ENCODE measurements around the gene CSNK2A2. TPM values are rescaled to one million over a fixed set of nuclear protein-coding genes. Genes with fewer than 3 reads are reported as not detected.

CSNK2A2 gene
- polyA plus RNA-seq, 1 experiment: 22.5 TPM

DNA sequence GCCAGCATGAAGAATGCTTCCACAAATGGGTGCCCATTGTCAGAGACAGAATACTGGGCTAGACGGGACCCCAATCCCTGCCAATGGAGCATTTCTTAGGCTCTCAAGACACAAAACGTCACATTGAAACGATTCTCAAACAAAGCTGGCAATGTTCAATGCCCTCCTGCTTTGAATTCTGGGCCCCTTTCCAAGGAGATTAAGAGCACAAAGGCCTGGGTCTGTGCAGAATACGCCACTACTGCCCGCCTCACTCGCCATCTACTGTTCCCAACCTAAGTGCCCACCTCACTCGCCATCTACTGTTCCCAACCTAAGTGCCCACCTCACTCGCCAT lies 78.4 kb downstream of the CSNK2A2 start:
- TF ChIP-seq CTCF (IDR thresholded peaks at IDR 0.05; ENCODE audit: insufficient read depth, low read depth, low read length): no peak
- ChIA-PET CTCF (interaction anchor here (0.7 to 3.6 kb wide), 3 partner anchors 11 to 100 kb away, joined by 3 to 21 read pairs (median 3); no protein-coding TSS in a partner anchor), POLR2A (no interaction called here)
- Histone ChIP-seq H3K4me3 (ENCODE audit: low read depth, low read length) (no peak overlapping the region), H3K27me3 (ENCODE audit: control insufficient read depth, insufficient read depth, low read length) (no peaks in the 10 kb centered on the region), H3K36me3 (ENCODE audit: control insufficient read depth, insufficient read depth, low read length) (peaks cover 6% of the 10 kb centered on the region)
- no peak for DNase-seq (ENCODE audit: low read depth)

- H3K4me3 ChIP-seq (ENCODE audit: low read depth, low read length): no peak overlapping the region
- POLR2A ChIA-PET: no interaction called here
- no peak for TF ChIP-seq CTCF (IDR thresholded peaks at IDR 0.05; ENCODE audit: insufficient read depth, low read depth, low read length)
- H3K27me3 ChIP-seq (ENCODE audit: control insufficient read depth, insufficient read depth, low read length): no peaks in the 10 kb centered on the region
- DNase-seq (ENCODE audit: low read depth): no peak
- CTCF ChIA-PET: interaction anchor here (0.7 kb wide), 1 partner anchor 35 kb away, joined by 3 read pairs; no protein-coding TSS in a partner anchor
- H3K36me3 ChIP-seq (ENCODE audit: control insufficient read depth, insufficient read depth, low read length): peaks cover 7% of the 10 kb centered on the region
Measured at GRCh38 chr16:58118801-58119508, 79.0 kb downstream of the CSNK2A2 start.

GRCh38 chr16:58116529-58116928 lies 81.4 kb downstream of the CSNK2A2 start:
- ChIA-PET CTCF (interaction anchor here (2.0 to 2.1 kb wide), 2 partner anchors 10 to 19 kb away, joined by 7 to 9 read pairs; no protein-coding TSS in a partner anchor), POLR2A (no interaction called here)
- peaks cover 9% of the 10 kb centered on the region for H3K36me3 ChIP-seq (ENCODE audit: control insufficient read depth, insufficient read depth, low read length)
- DNase-seq (ENCODE audit: low read depth): no peak
- no peak overlapping the region for H3K4me3 ChIP-seq (ENCODE audit: low read depth, low read length)
- no peaks in the 10 kb centered on the region for H3K27me3 ChIP-seq (ENCODE audit: control insufficient read depth, insufficient read depth, low read length)
- no peak for TF ChIP-seq CTCF (IDR thresholded peaks at IDR 0.05; ENCODE audit: insufficient read depth, low read depth, low read length)

DNA sequence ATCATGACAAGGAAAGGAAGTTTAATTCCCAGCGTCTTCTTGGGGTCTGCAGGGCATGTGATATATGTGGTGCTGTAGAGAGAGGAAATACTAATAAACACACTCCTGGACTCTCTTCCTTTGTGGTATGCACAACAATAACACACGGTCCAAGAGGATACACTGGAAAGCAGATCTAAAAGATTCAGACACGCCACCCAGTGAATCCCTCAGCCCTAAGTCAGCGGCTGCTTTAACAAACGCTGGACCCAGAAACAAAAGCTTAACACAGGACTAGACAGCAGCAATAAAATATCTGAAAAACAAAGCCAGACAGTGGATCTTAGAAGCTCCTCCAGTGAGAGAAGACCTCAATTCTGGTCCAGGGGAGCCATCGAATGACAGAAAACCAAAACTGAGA lies 81.8 kb downstream of the CSNK2A2 start:
- H3K36me3 ChIP-seq (ENCODE audit: control insufficient read depth, insufficient read depth, low read length): peaks cover 9% of the 10 kb centered on the region
- ChIA-PET CTCF (interaction anchor here (1.1 to 2.1 kb wide), 3 partner anchors 9 to 19 kb away, joined by 3 to 9 read pairs (median 7); no protein-coding TSS in a partner anchor), POLR2A (no interaction called here)
- DNase-seq (ENCODE audit: low read depth): no peak
- H3K4me3 ChIP-seq (ENCODE audit: low read depth, low read length): no peak overlapping the region
- no peaks in the 10 kb centered on the region for H3K27me3 ChIP-seq (ENCODE audit: control insufficient read depth, insufficient read depth, low read length)
- no peak for TF ChIP-seq CTCF (IDR thresholded peaks at IDR 0.05; ENCODE audit: insufficient read depth, low read depth, low read length)

DNA sequence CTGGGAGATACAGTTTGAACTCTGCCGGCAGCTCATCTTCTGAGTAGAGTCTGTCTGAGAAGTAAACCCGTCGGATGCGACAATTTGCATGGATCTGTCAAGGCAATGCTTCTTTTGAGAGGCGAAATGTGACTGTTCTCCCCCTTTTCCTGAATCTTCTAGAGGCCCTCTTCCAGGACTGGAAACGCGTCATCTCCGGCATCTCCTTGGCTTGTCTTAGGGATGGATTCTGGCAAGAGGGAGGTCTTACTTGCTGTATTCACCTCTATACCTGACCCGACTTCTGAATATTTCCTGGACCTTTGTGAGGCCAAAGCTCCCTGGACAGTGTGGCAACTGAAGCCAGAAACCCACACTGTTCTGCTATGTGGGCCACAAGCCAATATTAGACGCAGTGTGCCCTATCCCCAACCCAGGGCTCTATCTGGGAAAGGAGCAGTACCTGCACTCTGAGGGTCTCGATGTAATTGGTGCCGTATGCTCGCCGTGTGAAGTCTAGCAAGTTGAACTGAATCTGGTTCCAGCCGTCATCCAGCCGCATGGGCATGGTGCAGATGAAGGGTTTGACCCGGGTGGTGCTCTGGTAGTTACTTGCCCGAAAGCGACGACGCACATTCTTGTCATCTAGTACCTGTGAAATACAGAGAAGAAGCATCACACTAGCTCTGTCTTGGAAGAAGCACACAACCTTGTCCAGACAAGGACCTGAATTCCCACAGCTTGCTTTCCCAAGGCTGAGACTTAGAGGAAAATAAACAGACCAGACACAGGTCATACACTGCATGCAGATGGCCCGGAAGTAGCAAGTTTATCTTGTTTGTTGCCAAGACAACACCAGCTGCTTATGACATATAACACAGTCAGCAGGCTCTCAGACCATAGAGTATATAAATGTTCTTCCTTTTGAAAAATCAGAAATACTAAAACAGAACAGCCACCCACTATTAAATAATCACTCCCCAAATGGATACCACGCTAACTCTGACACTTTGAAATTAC lies 82.8 kb downstream of the CSNK2A2 start:
- H3K27me3 ChIP-seq (ENCODE audit: control insufficient read depth, insufficient read depth, low read length): no peaks in the 10 kb centered on the region
- no peak for TF ChIP-seq CTCF (IDR thresholded peaks at IDR 0.05; ENCODE audit: insufficient read depth, low read depth, low read length)
- no peak overlapping the region for H3K4me3 ChIP-seq (ENCODE audit: low read depth, low read length)
- CTCF ChIA-PET: interaction anchor here (1.1 to 2.1 kb wide), 3 partner anchors 8 to 18 kb away, joined by 3 to 7 read pairs (median 4); no protein-coding TSS in a partner anchor
- peaks cover 9% of the 10 kb centered on the region for H3K36me3 ChIP-seq (ENCODE audit: control insufficient read depth, insufficient read depth, low read length)
- POLR2A ChIA-PET: no interaction called here
- DNase-seq (ENCODE audit: low read depth): no peak
